ENCODE results near the gene RFC1. TPM values are rescaled to one million over a fixed set of nuclear protein-coding genes. Genes with fewer than 3 reads are reported as not detected.
"Not testable (repeated sequence)": the region's sequence is repeated elsewhere in the genome, so short reads cannot be mapped to it uniquely, and the experiment has no call there.

Gene RFC1, protein sequence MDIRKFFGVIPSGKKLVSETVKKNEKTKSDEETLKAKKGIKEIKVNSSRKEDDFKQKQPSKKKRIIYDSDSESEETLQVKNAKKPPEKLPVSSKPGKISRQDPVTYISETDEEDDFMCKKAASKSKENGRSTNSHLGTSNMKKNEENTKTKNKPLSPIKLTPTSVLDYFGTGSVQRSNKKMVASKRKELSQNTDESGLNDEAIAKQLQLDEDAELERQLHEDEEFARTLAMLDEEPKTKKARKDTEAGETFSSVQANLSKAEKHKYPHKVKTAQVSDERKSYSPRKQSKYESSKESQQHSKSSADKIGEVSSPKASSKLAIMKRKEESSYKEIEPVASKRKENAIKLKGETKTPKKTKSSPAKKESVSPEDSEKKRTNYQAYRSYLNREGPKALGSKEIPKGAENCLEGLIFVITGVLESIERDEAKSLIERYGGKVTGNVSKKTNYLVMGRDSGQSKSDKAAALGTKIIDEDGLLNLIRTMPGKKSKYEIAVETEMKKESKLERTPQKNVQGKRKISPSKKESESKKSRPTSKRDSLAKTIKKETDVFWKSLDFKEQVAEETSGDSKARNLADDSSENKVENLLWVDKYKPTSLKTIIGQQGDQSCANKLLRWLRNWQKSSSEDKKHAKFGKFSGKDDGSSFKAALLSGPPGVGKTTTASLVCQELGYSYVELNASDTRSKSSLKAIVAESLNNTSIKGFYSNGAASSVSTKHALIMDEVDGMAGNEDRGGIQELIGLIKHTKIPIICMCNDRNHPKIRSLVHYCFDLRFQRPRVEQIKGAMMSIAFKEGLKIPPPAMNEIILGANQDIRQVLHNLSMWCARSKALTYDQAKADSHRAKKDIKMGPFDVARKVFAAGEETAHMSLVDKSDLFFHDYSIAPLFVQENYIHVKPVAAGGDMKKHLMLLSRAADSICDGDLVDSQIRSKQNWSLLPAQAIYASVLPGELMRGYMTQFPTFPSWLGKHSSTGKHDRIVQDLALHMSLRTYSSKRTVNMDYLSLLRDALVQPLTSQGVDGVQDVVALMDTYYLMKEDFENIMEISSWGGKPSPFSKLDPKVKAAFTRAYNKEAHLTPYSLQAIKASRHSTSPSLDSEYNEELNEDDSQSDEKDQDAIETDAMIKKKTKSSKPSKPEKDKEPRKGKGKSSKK
- total RNA-seq: 44.0 and 57.5 TPM in 2 replicates
- polyA plus RNA-seq: 22.5 and 26.0 TPM in 2 replicates

DNA sequence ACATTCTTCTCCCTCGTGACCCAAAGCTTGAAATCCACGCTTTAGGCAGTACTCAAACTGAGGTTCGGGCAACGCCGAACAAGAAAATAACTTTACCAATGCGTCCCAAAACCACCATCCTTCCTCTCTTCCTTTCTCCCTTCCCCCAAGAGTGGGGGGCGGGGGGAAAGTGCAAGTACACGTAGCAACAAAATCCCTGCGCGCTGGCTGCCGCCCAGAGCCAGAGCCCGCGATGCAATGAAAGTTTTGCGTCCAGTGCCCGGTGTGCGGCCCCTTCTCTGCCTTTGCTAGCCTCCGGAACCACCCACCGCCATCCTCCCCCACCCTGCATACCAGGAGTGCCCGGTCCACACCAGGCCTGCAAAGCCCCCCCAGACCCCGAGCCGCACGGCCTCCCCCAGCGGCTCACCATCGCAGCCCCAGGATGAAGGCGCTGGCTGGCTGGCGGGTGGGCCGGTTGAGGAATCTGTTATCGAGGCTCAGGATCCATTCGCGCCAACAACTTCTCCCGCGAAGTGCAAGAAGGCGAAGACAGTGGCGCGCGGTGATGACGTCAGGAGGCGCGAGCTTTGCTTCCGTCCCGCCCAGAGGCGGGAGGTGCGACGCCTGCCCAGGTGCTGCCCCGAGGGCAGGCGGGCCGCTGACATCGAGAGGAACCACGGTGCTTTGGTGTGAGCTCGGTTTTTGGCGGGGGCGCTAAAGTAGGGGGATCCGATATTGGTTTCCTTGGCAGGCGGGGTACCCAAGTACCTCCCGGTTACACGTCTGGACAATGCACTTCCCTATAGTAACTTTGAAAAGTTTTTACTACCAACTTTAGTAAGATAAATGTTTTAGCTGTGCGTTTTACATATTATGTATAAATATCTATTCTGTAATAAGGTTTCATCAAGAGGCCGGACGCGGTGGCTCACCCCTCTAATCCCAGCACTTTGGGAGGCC, at the start of gene RFC1:
Gene RFC1, minus strand, starts transcription at position 533 of the 942 bp plus-strand sequence. Its CDS starts 121 bp downstream, at position 412.
- Histone ChIP-seq H3K4me3 (peak within 1 kb of the TSS; percentile 66), H3K4me1 (ENCODE audit: insufficient read depth) (peaks cover 6% of the 10 kb centered on the region), H3K27ac (peak within 1 kb of the TSS; percentile 93), H3K4me2 (peak within 1 kb of the TSS; percentile 79), H3K27me3 (no peaks in the 10 kb centered on the region), H3K36me3 (replicated peaks; ENCODE audit: insufficient read depth, low read depth) (no peaks in the 10 kb centered on the region), H3K9me3 (ENCODE audit: low read depth) (no peaks in the 10 kb centered on the region), H3K79me2 (peaks cover 48% of the 10 kb centered on the region), H2AFZ (peak within 1 kb of the TSS; percentile 89), H3K9me2 (replicated peaks; ENCODE audit: insufficient read depth) (no peaks in the 10 kb centered on the region), H4K20me1 (ENCODE audit: insufficient read depth, poor library complexity, severe bottlenecking) (no peaks in the 10 kb centered on the region)
- peak; percentile 96 for DNase-seq (ENCODE audit: low spot score)
- WGBS (ENCODE audit: low lambda C conversion rate, missing lambda C conversion rate): 9% methylated on average over 46 of the region's 60 CpGs
- no peak for TF ChIP-seq EZH2 (IDR thresholded peaks at IDR 0.05; ENCODE audit: borderline replicate concordance)
- no peak for TF ChIP-seq EZH2phosphoT487 (IDR thresholded peaks at IDR 0.05; ENCODE audit: low read depth, severe bottlenecking, unreplicated experiment)
- TF ChIP-seq CTCF (IDR thresholded peaks at IDR 0.05; ENCODE audit: poor library complexity): no peak

- Histone ChIP-seq H3K36me3 (replicated peaks; ENCODE audit: insufficient read depth, low read depth) (no peaks in the 10 kb centered on the region), H3K9me3 (ENCODE audit: low read depth) (no peaks in the 10 kb centered on the region), H3K27me3 (no peaks in the 10 kb centered on the region), H3K27ac (no peak overlapping the region), H3K4me1 (ENCODE audit: insufficient read depth) (peaks cover 5% of the 10 kb centered on the region), H3K4me3 (no peak overlapping the region), H3K9me2 (replicated peaks; ENCODE audit: insufficient read depth) (no peaks in the 10 kb centered on the region), H4K20me1 (ENCODE audit: insufficient read depth, poor library complexity, severe bottlenecking) (no peaks in the 10 kb centered on the region), H3K79me2 (no peaks in the 10 kb centered on the region), H3K4me2 (no peak overlapping the region), H2AFZ (no peak overlapping the region)
- no peak for DNase-seq (ENCODE audit: low spot score)
- WGBS (ENCODE audit: low lambda C conversion rate, missing lambda C conversion rate): 69% methylated on average over 2 of the region's 2 CpGs
- TF ChIP-seq EZH2 (IDR thresholded peaks at IDR 0.05; ENCODE audit: borderline replicate concordance) (no peak), EZH2phosphoT487 (IDR thresholded peaks at IDR 0.05; ENCODE audit: low read depth, severe bottlenecking, unreplicated experiment) (no peak), CTCF (IDR thresholded peaks at IDR 0.05; ENCODE audit: poor library complexity) (no peak)
Observed at GRCh38 chr4:39415678-39416283, 49.6 kb upstream of the RFC1 start.

- not testable (repeated sequence) for H3K4me1 ChIP-seq (ENCODE audit: insufficient read depth); H2AFZ ChIP-seq; H3K27ac ChIP-seq; H3K27me3 ChIP-seq; H3K4me2 ChIP-seq; DNase-seq (ENCODE audit: low spot score); H3K9me2 ChIP-seq (replicated peaks; ENCODE audit: insufficient read depth); H3K79me2 ChIP-seq; H4K20me1 ChIP-seq (ENCODE audit: insufficient read depth, poor library complexity, severe bottlenecking); H3K9me3 ChIP-seq (ENCODE audit: low read depth); H3K36me3 ChIP-seq (replicated peaks; ENCODE audit: insufficient read depth, low read depth); H3K4me3 ChIP-seq
- 94% methylated on average over 8 of the region's 8 CpGs for WGBS (ENCODE audit: low lambda C conversion rate, missing lambda C conversion rate)
Observed at GRCh38 chr4:39411561-39411960, 45.4 kb upstream of the RFC1 start.
